Measurements from ENCODE around the gene PACRGL.
"Not testable (repeated sequence)": the region's sequence is repeated elsewhere in the genome, so short reads cannot be mapped to it uniquely, and the experiment has no call there.

DNA sequence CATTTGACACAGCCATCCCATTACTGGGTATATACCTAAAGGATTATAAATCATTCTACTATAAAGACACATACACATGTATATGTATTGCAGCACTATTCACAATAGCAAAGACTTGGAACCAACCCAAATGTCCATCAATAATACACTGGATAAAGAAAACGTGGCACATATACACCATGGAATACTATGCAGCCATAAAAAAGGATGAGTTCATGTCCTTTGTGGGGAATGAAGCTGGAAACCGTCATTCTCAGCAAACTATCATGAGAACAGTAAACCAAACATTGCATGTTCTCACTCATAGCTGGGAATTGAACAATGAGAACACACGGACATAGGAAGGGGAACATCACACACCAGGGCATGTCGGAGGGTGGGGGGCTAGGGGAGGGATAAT lies 45.7 kb downstream of the PACRGL start:
- not testable (repeated sequence) for TF ChIP-seq EZH2phosphoT487 (IDR thresholded peaks at IDR 0.05; ENCODE audit: low read length); EZH2 (optimal IDR thresholded peaks at IDR 0.05; ENCODE audit: low read depth, low read length)
- TF ChIP-seq, protein P1, sequence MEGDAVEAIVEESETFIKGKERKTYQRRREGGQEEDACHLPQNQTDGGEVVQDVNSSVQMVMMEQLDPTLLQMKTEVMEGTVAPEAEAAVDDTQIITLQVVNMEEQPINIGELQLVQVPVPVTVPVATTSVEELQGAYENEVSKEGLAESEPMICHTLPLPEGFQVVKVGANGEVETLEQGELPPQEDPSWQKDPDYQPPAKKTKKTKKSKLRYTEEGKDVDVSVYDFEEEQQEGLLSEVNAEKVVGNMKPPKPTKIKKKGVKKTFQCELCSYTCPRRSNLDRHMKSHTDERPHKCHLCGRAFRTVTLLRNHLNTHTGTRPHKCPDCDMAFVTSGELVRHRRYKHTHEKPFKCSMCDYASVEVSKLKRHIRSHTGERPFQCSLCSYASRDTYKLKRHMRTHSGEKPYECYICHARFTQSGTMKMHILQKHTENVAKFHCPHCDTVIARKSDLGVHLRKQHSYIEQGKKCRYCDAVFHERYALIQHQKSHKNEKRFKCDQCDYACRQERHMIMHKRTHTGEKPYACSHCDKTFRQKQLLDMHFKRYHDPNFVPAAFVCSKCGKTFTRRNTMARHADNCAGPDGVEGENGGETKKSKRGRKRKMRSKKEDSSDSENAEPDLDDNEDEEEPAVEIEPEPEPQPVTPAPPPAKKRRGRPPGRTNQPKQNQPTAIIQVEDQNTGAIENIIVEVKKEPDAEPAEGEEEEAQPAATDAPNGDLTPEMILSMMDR (IDR thresholded peaks at IDR 0.05; ENCODE audit: low read length): not testable (repeated sequence)
